Mesendoderm (in vitro differentiated cells): ENCODE results near the gene MYL4.
A peak's percentile ranks its signal among the peaks of the same experiment; 100 is the strongest.

Experiments
- DNase-seq: peaks from one replicate; pipeline ENCODE4 v3.0.0; 2013
- H2AK5ac ChIP-seq: 2 replicates; pipeline ENCODE4 v1.6.1; 2013; ENCODE audit warnings: low read length, inconsistent platforms
- H2BK120ac ChIP-seq: 2 replicates; pipeline ENCODE4 v1.6.1; 2013; ENCODE audit warnings: low read depth, mild to moderate bottlenecking, low read length, moderate library complexity, mixed read lengths
- H2BK15ac ChIP-seq: replicated peaks from 2 replicates; pipeline ENCODE4 v1.6.1; 2013; ENCODE audit warnings: low read depth, mild to moderate bottlenecking, moderate library complexity
- H2BK5ac ChIP-seq: 2 replicates; pipeline ENCODE4 v1.6.1; 2013; ENCODE audit warnings: low read length, inconsistent platforms
- H3K18ac ChIP-seq: 2 replicates; pipeline ENCODE4 v1.6.1; 2013; ENCODE audit warnings: mild to moderate bottlenecking, low read length, mixed read lengths
- H3K23ac ChIP-seq: one replicate; pipeline ENCODE4 v1.6.1; 2013; ENCODE audit warnings: low read length
- H3K27ac ChIP-seq: 2 replicates; pipeline ENCODE4 v1.5.1; 2013; ENCODE audit warnings: low read depth, mild to moderate bottlenecking, inconsistent platforms, low read length, moderate library complexity
- H3K27me3 ChIP-seq: 2 replicates; pipeline ENCODE4 v1.6.1; 2013; ENCODE audit warnings: low read length, control low read depth, mild to moderate bottlenecking, inconsistent platforms; ENCODE audit not compliant: insufficient read depth, poor library complexity
- H3K36me3 ChIP-seq: 2 replicates; pipeline ENCODE4 v1.6.1; 2013; ENCODE audit warnings: low read length, inconsistent platforms; ENCODE audit not compliant: control insufficient read depth, insufficient read depth
- H3K4ac ChIP-seq: one replicate; pipeline ENCODE4 v1.6.1; 2013; ENCODE audit warnings: low read depth, mild to moderate bottlenecking, low read length, moderate library complexity
- H3K4me1 ChIP-seq: 2 replicates; pipeline ENCODE4 v1.6.1; 2013; ENCODE audit warnings: low read depth, low read length, inconsistent platforms; ENCODE audit not compliant: control insufficient read depth
- H3K4me2 ChIP-seq: 2 replicates; pipeline ENCODE4 v1.6.1; 2013; ENCODE audit warnings: low read length
- H3K4me3 ChIP-seq: 2 replicates; pipeline ENCODE4 v1.5.1; 2013; ENCODE audit warnings: mild to moderate bottlenecking, low read length
- H3K56ac ChIP-seq: one replicate; pipeline ENCODE4 v1.6.1; 2013; ENCODE audit warnings: low read length
- H3K79me1 ChIP-seq: 2 replicates; pipeline ENCODE4 v1.6.1; 2013; ENCODE audit warnings: low read length, inconsistent platforms
- H3K79me2 ChIP-seq: 2 replicates; pipeline ENCODE4 v1.6.1; 2013; ENCODE audit warnings: mild to moderate bottlenecking, low read length; ENCODE audit not compliant: control insufficient read depth, insufficient read depth
- H3K9ac ChIP-seq: 2 replicates; pipeline ENCODE4 v1.6.1; 2013; ENCODE audit warnings: low read length, inconsistent platforms
- H4K5ac ChIP-seq: one replicate; pipeline ENCODE4 v1.6.1; 2013; ENCODE audit warnings: low read length
- H4K8ac ChIP-seq: one replicate; pipeline ENCODE4 v1.6.1; 2013; ENCODE audit warnings: low read depth, mild to moderate bottlenecking, control low read depth, low read length, moderate library complexity
- WGBS: extraction: QIAGEN DNeasy Blood & Tissue Kit; methylation state at CpG from one replicate; pipeline ENCODE4 v1.1.7; 2013; ENCODE audit warnings: low lambda C conversion rate, missing lambda C conversion rate; ENCODE audit not compliant: insufficient coverage; ENCODE audit errors: extremely low coverage; 5-methylcytosine and 5-hydroxymethylcytosine counted together

Gene MYL4

GRCh38 chr17:47244697-47245096 is 35.5 kb downstream of the MYL4 start:
- H4K5ac ChIP-seq = no peak overlapping the region
- no peak overlapping the region for H3K4ac ChIP-seq
- no peaks in the 10 kb centered on the region for H3K4me1 ChIP-seq
- H2BK15ac ChIP-seq = no peak overlapping the region
- H3K27ac ChIP-seq = no peak overlapping the region
- H3K79me1 ChIP-seq = no peaks in the 10 kb centered on the region
- H2BK120ac ChIP-seq = no peak overlapping the region
- DNase-seq = no peak
- H3K18ac ChIP-seq = no peak overlapping the region
- H3K79me2 ChIP-seq = no peaks in the 10 kb centered on the region
- no peaks in the 10 kb centered on the region for H3K36me3 ChIP-seq
- H3K4me2 ChIP-seq = no peak overlapping the region
- whole genome bisulfite sequencing = no CpG with 5 or more reads among the region's 2 CpGs
- H3K4me3 ChIP-seq = no peak overlapping the region
- no peak overlapping the region for H3K23ac ChIP-seq
- H2AK5ac ChIP-seq = no peak overlapping the region
- no peak overlapping the region for H3K56ac ChIP-seq
- H2BK5ac ChIP-seq = no peak overlapping the region
- H3K27me3 ChIP-seq = no peaks in the 10 kb centered on the region
- H4K8ac ChIP-seq = no peak overlapping the region
- H3K9ac ChIP-seq = no peak overlapping the region

- Histone ChIP-seq H4K8ac (no peak overlapping the region), H3K4me3 (no peak overlapping the region), H3K18ac (no peak overlapping the region), H3K36me3 (no peaks in the 10 kb centered on the region), H2AK5ac (no peak overlapping the region), H4K5ac (no peak overlapping the region), H2BK5ac (no peak overlapping the region), H3K56ac (no peak overlapping the region), H3K4me2 (no peak overlapping the region), H3K9ac (no peak overlapping the region), H3K4me1 (peaks cover under 1% of the 10 kb centered on the region), H3K27me3 (no peaks in the 10 kb centered on the region), H2BK15ac (no peak overlapping the region), H2BK120ac (no peak overlapping the region), H3K79me2 (no peaks in the 10 kb centered on the region), H3K23ac (no peak overlapping the region), H3K27ac (no peak overlapping the region), H3K79me1 (no peaks in the 10 kb centered on the region), H3K4ac (no peak overlapping the region)
- no peak for DNase-seq
- no CpG with 5 or more reads among the region's 2 CpGs for WGBS
These were observed 37.0 kb downstream of the MYL4 start for GRCh38 chr17:47246120-47246519.

GRCh38 chr17:47250855-47251254 is 41.7 kb downstream of the MYL4 start:
- Histone ChIP-seq H2AK5ac (no peak overlapping the region), H3K4me3 (no peak overlapping the region), H3K4ac (no peak overlapping the region), H2BK5ac (peak overlapping the region; percentile 7), H4K5ac (no peak overlapping the region), H3K9ac (no peak overlapping the region), H2BK120ac (no peak overlapping the region), H3K27me3 (peaks cover 4% of the 10 kb centered on the region), H3K4me2 (no peak overlapping the region), H2BK15ac (no peak overlapping the region), H3K56ac (no peak overlapping the region), H3K4me1 (peaks cover 11% of the 10 kb centered on the region), H3K36me3 (no peaks in the 10 kb centered on the region), H3K27ac (no peak overlapping the region), H3K79me2 (no peaks in the 10 kb centered on the region), H3K23ac (no peak overlapping the region), H4K8ac (no peak overlapping the region), H3K18ac (no peak overlapping the region), H3K79me1 (no peaks in the 10 kb centered on the region)
- DNase-seq = no peak
- 98% methylated on average over 2 of the region's 2 CpGs for WGBS

GRCh38 chr17:47251421-47251940 is 42.3 kb downstream of the MYL4 start:
- Histone ChIP-seq H3K56ac (no peak overlapping the region), H3K4me3 (no peak overlapping the region), H3K4me2 (no peak overlapping the region), H4K8ac (no peak overlapping the region), H3K27me3 (peaks cover 4% of the 10 kb centered on the region), H3K18ac (no peak overlapping the region), H2AK5ac (no peak overlapping the region), H2BK120ac (no peak overlapping the region), H3K9ac (no peak overlapping the region), H2BK5ac (peak overlapping the region; percentile 7), H3K79me1 (no peaks in the 10 kb centered on the region), H3K79me2 (no peaks in the 10 kb centered on the region), H3K23ac (no peak overlapping the region), H4K5ac (no peak overlapping the region), H3K27ac (peak overlapping the region; percentile 12), H3K4me1 (peaks cover 11% of the 10 kb centered on the region), H3K36me3 (no peaks in the 10 kb centered on the region), H2BK15ac (no peak overlapping the region), H3K4ac (no peak overlapping the region)
- peak; percentile 79 for DNase-seq
- WGBS = no CpG with 5 or more reads among the region's 1 CpG

GRCh38 chr17:47252209-47252608 is 43.1 kb downstream of the MYL4 start:
- no CpG with 5 or more reads among the region's 1 CpG for WGBS
- Histone ChIP-seq H3K27me3 (peaks cover 4% of the 10 kb centered on the region), H3K79me1 (no peaks in the 10 kb centered on the region), H3K4me2 (no peak overlapping the region), H3K4me3 (no peak overlapping the region), H3K9ac (no peak overlapping the region), H3K18ac (no peak overlapping the region), H2BK15ac (no peak overlapping the region), H3K36me3 (no peaks in the 10 kb centered on the region), H2BK120ac (no peak overlapping the region), H2BK5ac (peak overlapping the region; percentile 18), H3K23ac (no peak overlapping the region), H3K4ac (no peak overlapping the region), H3K79me2 (no peaks in the 10 kb centered on the region), H4K8ac (no peak overlapping the region), H3K56ac (peak overlapping the region; percentile 22), H3K27ac (peak overlapping the region; percentile 4), H2AK5ac (no peak overlapping the region), H3K4me1 (peaks cover 11% of the 10 kb centered on the region), H4K5ac (no peak overlapping the region)
- peak; percentile 70 for DNase-seq
